Stomach (tissue), 9 donors: ENCODE results near the gene CDH22. TPM values are rescaled to one million over a fixed set of nuclear protein-coding genes. Genes with fewer than 3 reads are reported as not detected.

Source experiments
- DNase-seq, 2 donors: peaks; one replicate each; pipeline versions ENCODE4 v3.0.0 to v3.0.0-alpha.2; 2013 to 2019
- H3K27ac ChIP-seq, 5 donors: fragments of 200-600 bp in 4 of 5; sonication (generic) in 4 of 5; one replicate each; pipeline ENCODE4 v1.5.1; 2013 to 2019; ENCODE audit warnings: mild to moderate bottlenecking in 1 of 5, moderate library complexity in 1 of 5
- H3K27me3 ChIP-seq, 3 donors: fragments of 200-600 bp; sonication (generic); one replicate each; pipeline ENCODE4 v1.5.1; 2017 to 2019; ENCODE audit warnings: mixed run types in 1 of 3
- H3K36me3 ChIP-seq, 4 donors: fragments of 200-600 bp; sonication (generic); 1 replicate in 3 of 4; 2 replicates in 1 of 4; pipeline ENCODE4 v1.5.1; 2016 to 2019
- H3K4me1 ChIP-seq, 4 donors: fragments of 200-600 bp; sonication (generic); one replicate each; pipeline ENCODE4 v1.5.1; 2016 to 2019
- H3K4me3 ChIP-seq, 4 donors: fragments of 200-600 bp; sonication (generic) in 3 of 4; one replicate each; pipeline ENCODE4 v1.5.1; 2016 to 2019; ENCODE audit warnings: mild to moderate bottlenecking in 1 of 4
- H3K9me3 ChIP-seq, 4 donors: fragments of 200-600 bp; sonication (generic); one replicate each; pipeline ENCODE4 v1.5.1; 2016 to 2019
- EP300 ChIP-seq: sonication (generic); formaldehyde crosslinking; IDR thresholded peaks from one replicate; pipeline ENCODE4 v1.6.1; 2017; ENCODE audit warnings: antibody characterized with exemption
- POLR2A ChIP-seq, 4 donors: fragments of 450-650 bp; IDR thresholded peaks; one replicate each; pipeline ENCODE4 v1.6.1; 2016; ENCODE audit warnings: antibody characterized with exemption in 4 of 4, control low read depth in 2 of 4, mild to moderate bottlenecking in 1 of 4, moderate library complexity in 1 of 4
- POLR2AphosphoS5 ChIP-seq, 3 donors: sonication (generic); formaldehyde crosslinking; IDR thresholded peaks; one replicate each; pipeline ENCODE4 v1.6.1; 2016; ENCODE audit warnings: antibody characterized with exemption in 3 of 3
- WGBS, 5 donors: extraction: QIAGEN DNeasy Blood & Tissue Kit in 3 of 5; methylation state at CpG; one replicate each; pipeline versions ENCODE4 v1.1.5 to v1.1.7; 2013 to 2018; 5-methylcytosine and 5-hydroxymethylcytosine counted together
- intact Hi-C: fragments of 100-400 bp; cut with DNase I; formaldehyde crosslinking; loops from one replicate; pipeline ENCODE4 v1.15.1; 2023; ENCODE audit warnings: low total_unique reads
- polyA plus RNA-seq, 3 donors: library from polyadenylated mRNA; stranded (reverse); fragments of 200-250 nt; gene quantifications; one replicate each; pipeline ENCODE4 v1.2.3, GENCODE V29; 2013
- total RNA-seq, 5 donors: library from RNA; depleted of rRNA; stranded (reverse); fragments of >200 nt; gene quantifications; one replicate each; pipeline versions ENCODE4 v1.1.0 to v1.2.3, GENCODE V29; 2014 to 2016
- TF ChIP-seq, protein P1 (sequence below), 7 experiments: fragments of 450-650 bp in 4 of 7; fragments of 200-600 bp in 3 of 7; sonication (generic) in 3 of 7; IDR thresholded peaks; one replicate each; pipeline ENCODE4 v1.5.1; 2016 to 2019; ENCODE audit warnings: antibody characterized with exemption in 7 of 7, control low read depth in 2 of 7, mild to moderate bottlenecking in 1 of 7
- donor health status: healthy with polysubstance abuse.
- donor health status: Bipolar disorder and iron deficiency.
- donor health status: healthy.

The CDH22 gene
- total and polyA plus RNA-seq, 8 donors = 0.18 to 0.60 (median 0.19) TPM; not detected in 5

DNA sequence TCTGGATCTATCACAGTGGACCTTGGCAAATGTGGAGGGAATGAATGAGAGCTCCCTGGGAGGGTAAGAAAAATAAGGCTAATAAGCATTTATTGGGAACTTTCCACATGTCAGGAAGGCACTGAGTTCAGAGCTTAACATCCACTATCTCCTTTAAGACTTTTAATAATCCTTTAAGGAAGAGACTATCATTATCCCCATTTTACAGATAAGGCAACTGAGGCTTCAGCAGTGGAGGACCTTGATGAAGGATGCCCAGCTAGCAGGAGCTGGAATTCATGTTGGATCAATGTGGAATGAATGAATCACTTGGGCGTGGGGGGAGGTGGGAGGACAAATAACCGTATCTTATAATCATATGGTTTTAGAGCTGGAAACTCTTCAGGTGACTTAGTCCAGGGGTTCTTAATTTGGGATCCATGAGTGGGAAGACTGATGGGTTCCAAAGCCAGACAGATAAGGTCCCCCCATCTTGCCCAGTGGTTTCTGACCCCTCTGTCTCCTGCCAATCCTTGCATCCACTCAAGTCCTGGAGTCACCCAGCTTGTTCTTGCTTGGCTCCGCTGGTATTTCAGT is 135.2 kb downstream of the CDH22 start:
- intact Hi-C loops = loop anchor here (10.0 kb wide), 1 partner anchor 148 kb away; the partner anchor contains the start of gene SLC12A5

DNA sequence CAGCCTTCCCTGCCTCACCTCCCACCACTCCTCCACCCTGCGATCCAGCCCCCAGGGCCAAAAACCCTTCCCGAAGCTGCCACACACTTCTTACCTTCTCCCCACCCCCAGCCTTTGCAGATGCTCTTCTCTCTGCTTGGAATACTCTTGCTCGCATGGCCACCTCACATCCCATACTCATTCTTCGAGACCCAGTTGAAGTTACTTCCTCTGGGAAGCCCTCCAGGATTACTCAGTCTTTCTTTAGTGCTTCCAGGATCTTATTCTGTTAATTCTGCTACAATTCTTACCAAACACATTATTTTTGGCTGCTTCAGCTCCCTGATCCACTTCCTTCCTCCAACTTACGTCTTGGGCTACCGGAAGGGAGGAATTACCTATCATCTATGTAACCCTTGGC is 135.8 kb downstream of the CDH22 start:
- WGBS, 5 donors = 51 to 65% (median 57%) methylated on average over 6 of the region's 6 CpGs
- DNase-seq = no peak
- Histone ChIP-seq H3K27me3 (peaks cover 14 to 90% (median 57%) of the 10 kb centered on the region in 3 donors), H3K4me3 (no peak overlapping the region), H3K27ac (no peak overlapping the region), H3K9me3 (no peaks in the 10 kb centered on the region), H3K4me1 (peaks cover 0 to 10% (median 4%) of the 10 kb centered on the region in 4 donors), H3K36me3 (no peaks in the 10 kb centered on the region)
- intact Hi-C loops = loop anchor here (10.0 kb wide), 1 partner anchor 148 kb away; the partner anchor contains the start of gene SLC12A5
- TF ChIP-seq EP300 (no peak), POLR2AphosphoS5 (IDR thresholded peaks at IDR 0.05) (no peak), POLR2A (IDR thresholded peaks at IDR 0.05) (no peak)
- TF ChIP-seq, protein P1, sequence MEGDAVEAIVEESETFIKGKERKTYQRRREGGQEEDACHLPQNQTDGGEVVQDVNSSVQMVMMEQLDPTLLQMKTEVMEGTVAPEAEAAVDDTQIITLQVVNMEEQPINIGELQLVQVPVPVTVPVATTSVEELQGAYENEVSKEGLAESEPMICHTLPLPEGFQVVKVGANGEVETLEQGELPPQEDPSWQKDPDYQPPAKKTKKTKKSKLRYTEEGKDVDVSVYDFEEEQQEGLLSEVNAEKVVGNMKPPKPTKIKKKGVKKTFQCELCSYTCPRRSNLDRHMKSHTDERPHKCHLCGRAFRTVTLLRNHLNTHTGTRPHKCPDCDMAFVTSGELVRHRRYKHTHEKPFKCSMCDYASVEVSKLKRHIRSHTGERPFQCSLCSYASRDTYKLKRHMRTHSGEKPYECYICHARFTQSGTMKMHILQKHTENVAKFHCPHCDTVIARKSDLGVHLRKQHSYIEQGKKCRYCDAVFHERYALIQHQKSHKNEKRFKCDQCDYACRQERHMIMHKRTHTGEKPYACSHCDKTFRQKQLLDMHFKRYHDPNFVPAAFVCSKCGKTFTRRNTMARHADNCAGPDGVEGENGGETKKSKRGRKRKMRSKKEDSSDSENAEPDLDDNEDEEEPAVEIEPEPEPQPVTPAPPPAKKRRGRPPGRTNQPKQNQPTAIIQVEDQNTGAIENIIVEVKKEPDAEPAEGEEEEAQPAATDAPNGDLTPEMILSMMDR (IDR thresholded peaks at IDR 0.05) = no peak

More for the DNA sequence above, 135.2 kb downstream of the CDH22 start:
- Histone ChIP-seq H3K4me3 (no peak overlapping the region), H3K27me3 (peaks cover 14 to 91% (median 57%) of the 10 kb centered on the region in 3 donors), H3K4me1 (peaks cover 0 to 10% (median 4%) of the 10 kb centered on the region in 4 donors), H3K27ac (no peak overlapping the region), H3K9me3 (no peaks in the 10 kb centered on the region), H3K36me3 (no peaks in the 10 kb centered on the region)
- no peak for DNase-seq
- TF ChIP-seq, protein P1 (IDR thresholded peaks at IDR 0.05) = no peak
- TF ChIP-seq POLR2AphosphoS5 (IDR thresholded peaks at IDR 0.05) = no peak
- TF ChIP-seq EP300 = no peak
- TF ChIP-seq POLR2A (IDR thresholded peaks at IDR 0.05) = no peak
- 59 to 68% (median 60%) methylated on average over 2 to 3 of the region's 3 CpGs for WGBS, 5 donors

- Histone ChIP-seq H3K9me3 (no peaks in the 10 kb centered on the region), H3K4me1 (peaks cover 0 to 10% (median 4%) of the 10 kb centered on the region in 4 donors), H3K36me3 (no peaks in the 10 kb centered on the region), H3K27ac (no peak overlapping the region), H3K4me3 (no peak overlapping the region), H3K27me3 (peaks cover 14 to 90% (median 54%) of the 10 kb centered on the region in 3 donors)
- WGBS, 5 donors = 51 to 70% (median 61%) methylated on average over 5 of the region's 5 CpGs
- TF ChIP-seq, protein P1 (IDR thresholded peaks at IDR 0.05) = no peak
- TF ChIP-seq POLR2A (IDR thresholded peaks at IDR 0.05) (no peak), POLR2AphosphoS5 (IDR thresholded peaks at IDR 0.05) (no peak), EP300 (no peak)
- intact Hi-C loops = loop anchor here (10.0 kb wide), 1 partner anchor 147 kb away; the partner anchor contains the start of gene SLC12A5
- DNase-seq = no peak
These were observed 136.4 kb downstream of the CDH22 start for GRCh38 chr20:46171909-46172308.

- Histone ChIP-seq H3K9me3 (no peaks in the 10 kb centered on the region), H3K4me3 (no peak overlapping the region), H3K36me3 (no peaks in the 10 kb centered on the region), H3K4me1 (peaks cover 0 to 10% (median 4%) of the 10 kb centered on the region in 4 donors), H3K27me3 (peaks cover 14 to 89% (median 54%) of the 10 kb centered on the region in 3 donors), H3K27ac (no peak overlapping the region)
- WGBS, 5 donors = 69 to 75% (median 71%) methylated on average over 2 of the region's 2 CpGs
- no peak for DNase-seq
- no peak for TF ChIP-seq EP300
- TF ChIP-seq POLR2AphosphoS5 (IDR thresholded peaks at IDR 0.05) = no peak
- no peak for TF ChIP-seq POLR2A (IDR thresholded peaks at IDR 0.05)
- TF ChIP-seq, protein P1 (IDR thresholded peaks at IDR 0.05) = no peak
- intact Hi-C loops = loop anchor here (10.0 kb wide), 1 partner anchor 147 kb away; the partner anchor contains the start of gene SLC12A5
These were observed 136.8 kb downstream of the CDH22 start for GRCh38 chr20:46171476-46171875.
